ENCODE measurements around the gene SPON1.

SPON1 gene

GRCh38 chr11:13993096-13993765, 30.7 kb downstream of the SPON1 start:
- no peak overlapping the region for H3K4me3 ChIP-seq (ENCODE audit: insufficient read length, low read depth)
- H3K9ac ChIP-seq (ENCODE audit: insufficient read length, low read depth): no peak overlapping the region
- H3K36me3 ChIP-seq (ENCODE audit: insufficient read depth, insufficient read length, low read length): no peaks in the 10 kb centered on the region
- no peak for DNase-seq (ENCODE audit: low read depth, low spot score)
- no peaks in the 10 kb centered on the region for H3K27me3 ChIP-seq (ENCODE audit: insufficient read depth, insufficient read length)
- H3K4me1 ChIP-seq (ENCODE audit: insufficient read depth, insufficient read length): no peaks in the 10 kb centered on the region
- no peaks in the 10 kb centered on the region for H3K9me3 ChIP-seq (ENCODE audit: insufficient read depth, low read length)
- TF ChIP-seq YY1 (IDR thresholded peaks at IDR 0.05; ENCODE audit: insufficient read depth, insufficient read length): no peak
- no peak for TF ChIP-seq ZNF274 (IDR thresholded peaks at IDR 0.05; ENCODE audit: low read depth, low read length)
- TF ChIP-seq SUZ12 (IDR thresholded peaks at IDR 0.05; ENCODE audit: extremely low read depth, insufficient read depth, insufficient read length): no peak

GRCh38 chr11:13997881-13998280, 35.4 kb downstream of the SPON1 start:
- H3K4me3 ChIP-seq (ENCODE audit: insufficient read length, low read depth): no peak overlapping the region
- DNase-seq (ENCODE audit: low read depth, low spot score): no peak
- no peak for TF ChIP-seq SUZ12 (IDR thresholded peaks at IDR 0.05; ENCODE audit: extremely low read depth, insufficient read depth, insufficient read length)
- no peak for TF ChIP-seq YY1 (IDR thresholded peaks at IDR 0.05; ENCODE audit: insufficient read depth, insufficient read length)
- TF ChIP-seq ZNF274 (IDR thresholded peaks at IDR 0.05; ENCODE audit: low read depth, low read length): no peak

DNA sequence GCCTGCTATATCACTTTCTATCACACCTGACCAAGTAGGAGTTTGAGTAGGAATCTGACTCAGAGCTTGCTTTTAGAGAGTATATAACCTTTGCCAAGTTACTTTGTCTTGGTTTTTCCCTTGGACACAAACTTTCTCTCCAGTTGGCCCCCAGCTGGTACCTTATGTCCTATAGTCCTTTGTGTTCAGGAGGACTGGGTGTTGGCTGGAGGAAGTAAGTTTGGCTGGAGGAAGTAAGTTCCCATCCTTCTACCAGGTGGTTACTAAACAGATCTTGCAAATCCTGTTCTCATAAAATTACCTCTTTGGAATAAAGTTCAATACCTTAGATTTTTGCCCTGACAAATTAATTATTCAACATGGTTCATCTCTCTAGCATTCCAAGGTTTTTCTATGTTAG, 37.2 kb downstream of the SPON1 start:
- H3K9me3 ChIP-seq (ENCODE audit: insufficient read depth, low read length): no peaks in the 10 kb centered on the region
- TF ChIP-seq YY1 (IDR thresholded peaks at IDR 0.05; ENCODE audit: insufficient read depth, insufficient read length) (no peak), ZNF274 (IDR thresholded peaks at IDR 0.05; ENCODE audit: low read depth, low read length) (no peak), SUZ12 (IDR thresholded peaks at IDR 0.05; ENCODE audit: extremely low read depth, insufficient read depth, insufficient read length) (no peak)
- no peaks in the 10 kb centered on the region for H3K27me3 ChIP-seq (ENCODE audit: insufficient read depth, insufficient read length)
- H3K36me3 ChIP-seq (ENCODE audit: insufficient read depth, insufficient read length, low read length): no peaks in the 10 kb centered on the region
- DNase-seq (ENCODE audit: low read depth, low spot score): no peak
- no peaks in the 10 kb centered on the region for H3K4me1 ChIP-seq (ENCODE audit: insufficient read depth, insufficient read length)
- H3K4me3 ChIP-seq (ENCODE audit: insufficient read length, low read depth): no peak overlapping the region
- H3K9ac ChIP-seq (ENCODE audit: insufficient read length, low read depth): no peak overlapping the region

More at GRCh38 chr11:13997881-13998280, 35.4 kb downstream of the SPON1 start:
- Histone ChIP-seq H3K4me1 (ENCODE audit: insufficient read depth, insufficient read length) (no peaks in the 10 kb centered on the region), H3K9ac (ENCODE audit: insufficient read length, low read depth) (no peak overlapping the region), H3K36me3 (ENCODE audit: insufficient read depth, insufficient read length, low read length) (no peaks in the 10 kb centered on the region), H3K9me3 (ENCODE audit: insufficient read depth, low read length) (no peaks in the 10 kb centered on the region), H3K27me3 (ENCODE audit: insufficient read depth, insufficient read length) (no peaks in the 10 kb centered on the region)

DNA sequence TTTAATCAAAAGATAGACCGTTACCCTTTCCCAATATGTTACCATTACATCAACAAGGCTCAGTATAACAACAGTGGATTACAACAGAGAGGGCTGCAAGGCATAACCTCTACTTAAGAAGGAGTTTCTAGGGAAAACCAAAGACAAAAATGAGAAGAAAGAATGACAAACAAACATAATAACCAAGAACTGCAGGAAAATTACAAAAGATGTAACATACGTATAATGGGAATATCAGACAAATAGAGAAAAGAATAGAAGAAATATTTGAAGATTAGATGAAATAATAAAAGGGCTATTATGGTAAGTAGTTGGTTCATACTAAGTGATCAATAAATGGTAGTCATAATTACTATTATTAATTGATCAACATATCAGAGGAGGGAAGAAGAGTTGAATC, 39.1 kb downstream of the SPON1 start:
- Histone ChIP-seq H3K9me3 (ENCODE audit: insufficient read depth, low read length) (no peaks in the 10 kb centered on the region), H3K27me3 (ENCODE audit: insufficient read depth, insufficient read length) (no peaks in the 10 kb centered on the region), H3K4me1 (ENCODE audit: insufficient read depth, insufficient read length) (no peaks in the 10 kb centered on the region), H3K9ac (ENCODE audit: insufficient read length, low read depth) (no peak overlapping the region), H3K4me3 (ENCODE audit: insufficient read length, low read depth) (no peak overlapping the region), H3K36me3 (ENCODE audit: insufficient read depth, insufficient read length, low read length) (no peaks in the 10 kb centered on the region)
- no peak for DNase-seq (ENCODE audit: low read depth, low spot score)
- TF ChIP-seq SUZ12 (IDR thresholded peaks at IDR 0.05; ENCODE audit: extremely low read depth, insufficient read depth, insufficient read length): no peak

- Histone ChIP-seq H3K9ac (ENCODE audit: insufficient read length, low read depth) (no peak overlapping the region), H3K9me3 (ENCODE audit: insufficient read depth, low read length) (no peaks in the 10 kb centered on the region), H3K4me1 (ENCODE audit: insufficient read depth, insufficient read length) (no peaks in the 10 kb centered on the region), H3K4me3 (ENCODE audit: insufficient read length, low read depth) (no peak overlapping the region), H3K27me3 (ENCODE audit: insufficient read depth, insufficient read length) (no peaks in the 10 kb centered on the region), H3K36me3 (ENCODE audit: insufficient read depth, insufficient read length, low read length) (no peaks in the 10 kb centered on the region)
- TF ChIP-seq SUZ12 (IDR thresholded peaks at IDR 0.05; ENCODE audit: extremely low read depth, insufficient read depth, insufficient read length): no peak
- TF ChIP-seq ZNF274 (IDR thresholded peaks at IDR 0.05; ENCODE audit: low read depth, low read length): no peak
- no peak for TF ChIP-seq YY1 (IDR thresholded peaks at IDR 0.05; ENCODE audit: insufficient read depth, insufficient read length)
- no peak for DNase-seq (ENCODE audit: low read depth, low spot score)
These were observed 45.0 kb downstream of the SPON1 start for GRCh38 chr11:14007566-14007965.

GRCh38 chr11:14010665-14011064, 48.1 kb downstream of the SPON1 start:
- Histone ChIP-seq H3K36me3 (ENCODE audit: insufficient read depth, insufficient read length, low read length) (no peaks in the 10 kb centered on the region), H3K4me3 (ENCODE audit: insufficient read length, low read depth) (no peak overlapping the region), H3K4me1 (ENCODE audit: insufficient read depth, insufficient read length) (no peaks in the 10 kb centered on the region), H3K9me3 (ENCODE audit: insufficient read depth, low read length) (no peaks in the 10 kb centered on the region), H3K27me3 (ENCODE audit: insufficient read depth, insufficient read length) (no peaks in the 10 kb centered on the region), H3K9ac (ENCODE audit: insufficient read length, low read depth) (no peak overlapping the region)
- no peak for TF ChIP-seq YY1 (IDR thresholded peaks at IDR 0.05; ENCODE audit: insufficient read depth, insufficient read length)
- no peak for TF ChIP-seq SUZ12 (IDR thresholded peaks at IDR 0.05; ENCODE audit: extremely low read depth, insufficient read depth, insufficient read length)
- no peak for TF ChIP-seq ZNF274 (IDR thresholded peaks at IDR 0.05; ENCODE audit: low read depth, low read length)
- no peak for DNase-seq (ENCODE audit: low read depth, low spot score)

DNA sequence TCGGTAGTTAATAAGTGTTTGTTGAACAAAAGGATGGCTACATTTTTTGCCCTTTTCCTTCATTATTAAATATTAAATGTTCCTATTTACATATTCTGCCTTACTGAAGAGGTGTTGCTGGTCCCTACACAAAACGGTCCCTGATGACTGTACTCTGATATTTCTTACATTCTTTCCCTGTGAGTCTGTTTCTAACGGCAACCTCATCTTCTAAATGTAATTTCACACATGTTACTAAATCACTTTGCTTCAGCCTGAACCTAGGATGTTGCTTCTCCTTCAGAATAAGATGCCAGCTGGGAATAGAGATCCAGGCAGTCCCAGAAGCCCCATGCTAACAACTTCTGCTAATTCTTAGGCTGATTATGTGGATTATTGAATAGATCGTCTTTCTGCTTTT, 50.3 kb downstream of the SPON1 start:
- no peaks in the 10 kb centered on the region for H3K36me3 ChIP-seq (ENCODE audit: insufficient read depth, insufficient read length, low read length)
- H3K4me3 ChIP-seq (ENCODE audit: insufficient read length, low read depth): no peak overlapping the region
- no peak overlapping the region for H3K9ac ChIP-seq (ENCODE audit: insufficient read length, low read depth)
- TF ChIP-seq YY1 (IDR thresholded peaks at IDR 0.05; ENCODE audit: insufficient read depth, insufficient read length) (no peak), ZNF274 (IDR thresholded peaks at IDR 0.05; ENCODE audit: low read depth, low read length) (no peak), SUZ12 (IDR thresholded peaks at IDR 0.05; ENCODE audit: extremely low read depth, insufficient read depth, insufficient read length) (no peak)
- no peak for DNase-seq (ENCODE audit: low read depth, low spot score)
- no peaks in the 10 kb centered on the region for H3K27me3 ChIP-seq (ENCODE audit: insufficient read depth, insufficient read length)
- H3K4me1 ChIP-seq (ENCODE audit: insufficient read depth, insufficient read length): peaks cover 2% of the 10 kb centered on the region
- H3K9me3 ChIP-seq (ENCODE audit: insufficient read depth, low read length): no peaks in the 10 kb centered on the region

Data from NT2/D1 (cell line).